GM21447 (cell line): ENCODE data around the gene TFIP11.

Source experiments
- ATAC-seq: cut with Tn5 transposase; IDR thresholded peaks from one replicate; pipeline ENCODE4 v1.9.1; 2021; ENCODE audit not compliant: unreplicated experiment

Gene TFIP11

DNA sequence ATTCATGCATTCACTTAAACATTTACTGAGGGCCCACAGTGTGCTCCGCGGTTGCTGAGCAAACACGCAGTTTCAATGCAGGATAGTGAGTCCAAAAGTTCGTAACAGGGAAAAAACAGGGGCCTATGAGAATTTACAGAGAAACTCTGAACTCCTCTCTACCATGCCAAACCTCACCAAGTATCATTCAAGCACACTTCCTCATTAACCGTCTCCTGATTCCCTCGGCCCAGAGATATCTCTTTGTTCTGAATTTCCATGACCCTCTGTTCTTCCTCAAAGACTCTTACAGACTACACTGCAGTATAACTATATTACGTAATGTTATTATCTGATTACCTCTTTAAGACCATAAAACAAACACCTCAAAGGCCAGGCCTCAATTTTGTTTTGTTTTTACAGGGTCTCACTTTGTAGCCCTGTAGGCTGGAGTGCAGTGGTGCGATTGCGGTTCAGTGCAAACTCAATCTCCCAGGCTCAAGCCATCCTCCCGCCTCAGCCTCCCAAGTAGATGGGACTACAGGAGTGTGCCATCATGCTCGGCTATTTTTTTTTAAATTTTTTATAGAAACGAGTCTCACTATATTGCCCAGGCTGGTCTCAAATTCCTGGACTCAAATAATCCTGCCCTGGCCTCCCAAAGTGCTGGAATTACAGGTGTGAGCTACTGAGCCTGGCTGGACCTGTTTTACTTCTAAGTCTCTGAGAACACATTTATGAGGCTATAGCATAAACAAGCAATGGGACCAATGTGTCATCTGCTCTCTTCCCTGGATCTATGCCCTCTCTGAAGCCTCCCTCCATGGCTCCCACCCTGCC is 32.3 kb downstream of the TFIP11 start:
- ATAC-seq = no peak

DNA sequence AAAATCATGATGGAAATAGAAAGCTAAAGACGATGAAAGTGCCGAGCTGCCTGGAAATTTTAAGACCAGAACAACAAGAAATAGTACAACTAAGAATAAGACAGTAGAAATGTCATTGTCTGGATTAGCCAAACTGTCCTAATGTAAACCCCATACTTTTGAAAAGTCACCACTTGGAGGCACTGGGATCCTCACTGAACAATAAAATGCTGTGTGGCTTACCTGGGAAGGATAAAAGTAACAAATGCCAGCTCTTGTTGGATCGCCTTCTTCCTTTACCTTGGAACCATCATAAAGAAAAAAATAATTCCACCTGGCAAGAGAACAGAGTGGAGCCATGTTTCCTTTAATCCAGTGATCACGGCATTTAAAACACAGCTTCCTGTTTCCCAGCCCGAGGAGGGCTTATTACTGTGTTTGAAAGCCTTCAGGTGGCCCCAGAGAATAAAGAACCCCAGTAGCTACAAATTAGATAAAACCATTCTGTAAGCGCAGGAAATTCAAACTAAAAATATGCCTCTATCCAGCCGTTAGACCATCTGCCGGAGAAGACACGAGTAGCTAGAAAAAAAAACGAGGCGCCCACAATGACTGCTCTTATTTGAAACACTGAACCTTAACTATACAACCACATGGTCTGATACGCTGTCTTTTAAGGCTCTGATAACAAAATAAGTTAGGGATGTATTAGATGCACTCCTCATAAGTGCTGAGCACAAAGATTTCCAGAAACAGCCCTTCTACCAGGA is 33.1 kb downstream of the TFIP11 start:
- ATAC-seq = no peak

DNA sequence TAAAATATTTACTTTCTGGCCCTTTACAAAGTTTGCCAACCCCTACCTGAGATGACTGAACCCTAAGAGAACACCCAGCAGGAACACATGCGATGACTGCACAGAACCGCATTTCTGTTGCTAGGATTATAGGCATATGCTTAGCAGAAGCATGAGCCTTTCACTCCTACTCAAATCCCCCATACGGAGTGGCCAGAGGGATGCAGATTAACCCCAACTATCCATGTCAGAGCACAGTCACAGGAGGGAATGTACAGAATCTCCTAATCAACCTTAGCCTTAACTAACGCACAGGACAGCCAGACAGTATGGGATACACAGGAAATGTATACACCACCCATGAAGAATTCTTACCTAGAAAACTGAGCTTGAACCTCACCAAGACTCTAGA is 34.9 kb downstream of the TFIP11 start:
- ATAC-seq = no peak

DNA sequence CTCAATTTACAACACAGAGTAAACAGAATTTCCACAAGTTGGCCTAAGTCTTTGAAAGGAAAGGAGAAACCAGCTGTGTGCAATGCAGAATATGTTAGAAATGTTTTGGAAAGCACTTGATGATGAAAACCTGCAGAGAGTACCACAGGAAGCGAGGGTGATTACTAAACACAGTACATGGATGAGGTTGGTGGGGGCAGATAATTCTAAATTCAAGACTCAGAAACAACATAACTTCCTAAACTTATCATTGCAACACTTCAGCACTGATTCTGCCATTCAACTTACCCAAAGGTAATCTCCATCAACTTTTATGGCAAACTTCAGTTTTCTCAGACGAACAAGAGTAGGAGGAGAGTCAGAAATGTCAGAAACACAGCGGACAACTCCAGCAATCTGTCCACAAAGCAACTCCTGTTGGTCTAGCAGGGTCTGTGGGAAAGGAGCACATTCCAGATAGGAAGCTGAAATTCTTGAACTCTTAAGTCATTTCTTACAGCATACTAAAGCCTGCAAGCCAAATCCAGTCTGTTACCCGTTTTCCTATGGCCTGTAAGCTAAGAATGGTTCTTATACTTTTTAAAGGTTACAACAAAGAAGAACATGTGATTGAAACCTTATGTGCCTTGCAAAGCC is 35.5 kb downstream of the TFIP11 start:
- no peak for ATAC-seq

DNA sequence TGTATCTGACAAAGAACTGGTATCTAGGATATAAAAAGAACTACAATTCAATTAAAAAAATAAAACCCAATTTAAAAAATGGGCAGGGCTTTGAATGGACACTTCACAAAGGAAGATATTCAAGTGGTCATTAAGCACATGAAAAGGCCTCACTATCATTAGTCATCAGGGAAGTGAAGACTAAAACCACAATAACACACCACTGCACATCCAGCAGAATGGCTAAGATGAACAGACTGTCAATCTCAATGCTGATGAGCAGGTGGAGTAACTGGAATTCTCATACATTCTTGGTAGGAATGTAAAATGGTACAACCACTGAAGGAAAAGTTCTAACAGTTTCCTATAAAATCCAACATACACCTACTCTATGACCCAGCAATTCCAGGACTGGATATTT is 37.6 kb downstream of the TFIP11 start:
- ATAC-seq = no peak

DNA sequence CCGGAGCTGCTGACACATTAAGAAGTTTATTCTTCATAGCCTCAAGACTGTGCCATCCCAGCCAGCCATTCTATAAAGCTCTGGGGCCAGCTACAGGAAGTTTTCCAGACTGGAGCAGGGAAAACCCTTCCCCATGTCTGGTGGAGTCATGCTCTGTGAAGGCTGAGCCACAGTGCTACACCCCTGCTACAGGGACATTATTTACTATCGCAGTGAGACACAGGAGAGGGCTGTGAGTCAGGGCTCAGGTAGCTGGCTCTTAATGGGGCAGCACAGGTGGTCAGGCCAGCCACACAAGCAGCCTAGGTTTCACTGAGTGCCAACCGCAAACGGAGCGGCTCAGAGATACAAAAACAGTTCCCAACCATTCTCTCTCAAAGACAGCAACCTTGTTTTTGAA is 40.8 kb downstream of the TFIP11 start:
- no peak for ATAC-seq

DNA sequence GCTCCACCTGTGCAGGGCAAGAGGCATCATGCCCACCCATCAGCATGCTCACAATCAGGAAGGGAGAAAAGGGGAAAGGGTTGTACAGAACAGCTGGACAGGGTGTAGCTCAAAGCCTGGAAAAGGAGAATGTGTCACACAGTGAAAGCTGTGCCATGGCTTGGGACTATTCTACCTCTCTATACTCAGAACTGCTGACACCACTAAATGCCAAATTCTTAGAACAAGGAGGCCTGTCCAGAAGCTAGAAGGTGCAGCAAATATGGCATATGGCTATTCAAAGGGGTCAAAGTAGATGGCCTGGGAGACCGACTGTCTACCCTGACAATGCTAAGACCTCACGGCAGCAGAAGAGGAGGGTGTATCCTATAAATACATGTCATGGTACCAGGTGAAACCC is 41.5 kb downstream of the TFIP11 start:
- no peak for ATAC-seq

DNA sequence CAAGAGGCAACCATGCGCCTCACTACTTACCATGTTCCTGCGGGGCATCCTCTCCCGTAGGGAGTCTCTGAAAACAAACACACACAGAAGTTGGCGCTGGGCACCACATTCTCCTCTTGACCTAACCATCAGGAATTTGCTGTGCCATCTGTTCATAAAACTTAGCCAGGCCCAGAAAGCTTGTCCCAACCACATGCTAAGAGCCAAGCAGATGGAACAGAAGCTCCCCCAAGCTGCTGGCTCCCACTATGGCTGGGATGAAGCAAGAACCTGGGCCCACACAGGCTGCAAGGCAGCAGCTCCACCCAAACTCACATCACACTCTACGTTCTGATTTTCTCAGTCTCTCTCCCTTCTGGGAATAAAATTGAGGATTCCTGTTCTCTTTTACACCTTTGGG is 46.1 kb downstream of the TFIP11 start:
- ATAC-seq = no peak

DNA sequence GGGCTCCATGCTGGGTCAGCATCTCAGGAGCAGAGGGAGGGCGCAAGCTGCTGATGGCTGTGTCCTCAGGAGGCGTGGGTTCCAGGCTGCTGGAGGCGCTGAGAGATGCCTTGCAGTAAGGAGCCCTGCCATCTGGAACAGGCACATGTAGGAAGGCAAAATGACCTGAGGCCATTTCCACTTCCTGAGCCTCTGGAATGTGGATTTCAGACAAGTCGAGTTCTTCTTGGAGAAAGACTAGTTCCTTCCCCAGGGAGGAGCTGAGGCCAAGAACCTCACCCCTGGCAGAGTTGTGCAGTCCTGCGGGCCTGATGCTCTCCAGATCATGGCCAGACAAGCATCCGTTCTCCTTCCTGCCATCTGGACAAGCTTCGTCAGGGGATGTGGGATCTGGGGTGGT is 48.0 kb downstream of the TFIP11 start:
- ATAC-seq = no peak

DNA sequence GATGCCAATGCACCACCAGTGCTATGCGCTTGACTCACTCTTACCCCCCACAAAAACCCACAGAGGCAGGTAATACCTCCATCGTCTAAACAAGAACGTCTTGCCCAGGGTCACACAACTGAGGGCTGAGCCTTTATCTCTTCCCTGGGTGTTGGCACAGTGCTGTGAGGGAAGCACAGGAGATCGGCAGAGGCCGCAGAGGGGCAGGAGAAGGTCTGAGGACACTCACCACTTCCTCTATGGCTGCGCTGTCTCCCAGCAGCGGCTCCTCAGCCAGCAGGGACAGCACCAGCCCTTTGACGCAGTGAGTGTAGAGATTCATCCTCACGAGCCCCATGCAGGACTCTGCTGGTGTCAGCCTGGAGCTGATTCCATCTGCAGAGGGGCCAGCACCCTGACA is 48.6 kb downstream of the TFIP11 start:
- ATAC-seq = no peak

DNA sequence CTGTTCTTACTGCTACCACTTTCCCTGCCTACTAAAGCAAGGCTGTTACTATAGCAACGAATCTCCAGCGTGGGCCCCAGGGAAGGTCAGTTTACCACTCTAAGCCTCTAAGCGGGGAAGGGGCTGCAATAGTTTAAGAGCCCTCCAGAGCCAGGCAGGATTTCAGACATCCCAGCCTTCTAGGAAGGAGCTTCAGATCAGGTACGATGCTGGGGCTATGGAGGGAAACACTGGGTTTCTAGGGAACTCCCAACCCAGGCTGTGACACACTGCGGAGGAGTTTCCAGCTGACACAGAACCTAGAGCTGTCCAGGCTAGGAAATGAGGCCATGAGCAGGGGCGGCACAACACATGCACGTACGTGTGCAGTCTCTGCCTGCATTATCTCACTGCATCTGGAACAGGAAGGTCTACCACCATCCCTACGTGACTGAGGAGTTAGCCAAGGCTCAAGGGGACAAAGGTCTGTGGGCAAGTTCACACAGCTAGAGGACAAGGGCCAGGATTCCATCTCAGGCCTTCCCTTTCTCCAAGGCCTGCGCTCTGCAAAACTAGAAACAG is 49.1 kb downstream of the TFIP11 start:
- ATAC-seq = no peak

DNA sequence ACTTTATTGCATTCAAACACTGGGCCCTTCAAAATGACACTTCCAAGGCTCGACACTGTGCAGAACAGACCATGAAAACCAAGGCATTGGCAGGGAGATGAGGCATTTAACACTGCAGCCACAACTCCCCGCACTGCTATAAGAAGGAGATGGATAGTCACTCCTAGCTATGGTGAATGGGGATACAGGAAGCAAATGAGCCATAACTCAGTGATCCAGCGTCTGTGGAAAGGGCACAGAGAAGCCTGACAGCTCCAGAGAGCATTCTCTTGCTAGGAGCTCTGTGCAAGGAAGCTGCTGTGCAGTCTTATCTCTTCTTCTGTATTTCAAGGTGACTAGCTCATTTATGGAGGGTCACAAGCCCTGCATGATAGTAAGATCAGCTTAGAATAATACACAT is 49.6 kb downstream of the TFIP11 start:
- no peak for ATAC-seq

DNA sequence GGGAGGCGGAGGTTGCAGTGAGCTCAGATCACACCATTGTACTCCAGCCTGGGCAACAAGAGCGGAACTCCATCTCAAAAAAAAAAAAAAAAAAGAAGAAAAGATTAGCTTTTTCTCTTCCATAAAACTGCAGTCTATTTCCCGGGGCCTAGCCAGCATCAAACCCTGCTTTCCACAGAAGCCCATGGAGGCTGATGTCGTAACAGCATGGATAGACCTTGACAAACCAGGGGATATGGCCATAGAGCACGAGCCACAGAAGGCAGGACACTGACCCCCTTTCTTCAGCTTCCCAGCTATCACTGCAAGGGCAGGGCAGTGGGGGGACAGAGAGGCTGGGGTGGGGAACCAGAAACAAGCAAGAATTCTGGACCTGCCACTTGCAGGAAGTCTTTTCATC is 50.2 kb downstream of the TFIP11 start:
- ATAC-seq = no peak

DNA sequence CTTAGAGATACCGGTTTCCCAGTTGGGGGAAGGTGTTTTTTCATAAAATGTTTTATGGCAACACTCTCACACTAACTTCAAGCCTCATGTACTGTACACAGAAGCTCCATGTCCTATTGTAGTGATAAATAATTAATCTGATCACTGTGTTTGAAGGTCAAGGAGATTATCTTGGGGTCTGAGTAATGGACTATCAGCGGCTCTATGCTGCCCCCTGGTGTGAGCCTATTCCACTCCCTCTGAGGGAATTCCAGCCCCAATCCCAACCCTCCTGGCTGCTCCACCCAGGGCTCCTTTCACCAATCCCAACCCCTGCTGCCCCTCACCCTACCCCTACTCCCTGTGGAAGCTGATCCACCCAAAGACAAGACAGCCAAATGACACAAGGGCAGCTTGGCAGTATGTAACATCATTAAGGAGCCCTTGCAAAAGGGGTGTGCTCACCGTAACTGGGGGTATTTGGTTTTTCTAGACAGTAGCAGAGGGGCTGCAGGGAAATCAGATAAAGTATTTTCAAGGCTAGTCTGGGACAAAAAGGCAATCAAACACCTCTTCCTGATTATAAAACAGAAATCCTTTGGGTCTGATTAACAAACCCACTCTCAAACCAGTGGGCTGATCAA is 51.0 kb downstream of the TFIP11 start:
- ATAC-seq = no peak

DNA sequence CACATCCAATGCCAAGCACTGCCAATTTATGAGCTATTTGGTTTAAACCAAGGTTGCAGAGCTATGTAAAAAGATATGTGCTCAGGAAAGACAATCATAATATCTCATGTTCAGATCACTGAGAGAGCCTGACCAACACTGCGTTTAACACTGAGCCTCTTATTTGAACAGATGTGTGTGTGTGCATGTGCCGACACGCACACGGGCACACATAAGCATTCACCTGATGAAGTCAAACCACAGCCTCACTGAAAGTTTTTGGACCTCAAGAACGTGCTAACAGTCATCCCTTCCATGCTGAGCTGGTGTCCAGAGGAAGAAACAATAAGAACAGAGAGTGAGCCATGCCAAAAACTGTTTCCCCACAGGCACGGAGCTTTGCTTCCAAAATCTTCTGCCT is 52.1 kb downstream of the TFIP11 start:
- no peak for ATAC-seq

DNA sequence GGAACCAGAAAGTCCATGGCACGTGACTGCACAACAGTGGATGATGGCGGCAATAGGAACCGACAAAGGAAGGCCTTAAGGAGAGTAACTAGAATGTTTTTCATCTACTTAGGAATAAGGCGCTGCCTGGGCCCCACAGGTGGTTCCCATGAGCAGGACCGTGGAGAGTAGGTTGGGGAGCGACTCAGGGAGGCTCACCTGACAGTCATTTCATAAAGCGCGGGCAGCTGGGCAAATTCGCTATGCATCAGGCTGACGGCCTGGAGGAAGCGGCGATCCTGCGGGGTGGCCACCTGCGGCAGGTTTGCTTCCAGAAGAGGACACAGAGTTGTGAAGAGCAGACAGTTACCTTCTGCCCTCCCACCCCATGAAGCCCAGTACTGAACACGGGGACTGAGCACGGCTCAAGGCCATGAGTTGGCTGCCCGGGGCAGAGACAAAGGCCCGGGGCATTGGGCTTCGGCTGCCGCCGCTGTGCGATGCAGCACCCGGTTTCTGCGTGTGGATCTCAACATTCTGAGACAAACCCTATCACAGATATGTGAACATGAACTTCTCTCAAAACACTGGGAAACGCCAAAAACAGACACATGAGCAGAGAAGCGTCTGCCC is 54.5 kb downstream of the TFIP11 start:
- no peak for ATAC-seq

DNA sequence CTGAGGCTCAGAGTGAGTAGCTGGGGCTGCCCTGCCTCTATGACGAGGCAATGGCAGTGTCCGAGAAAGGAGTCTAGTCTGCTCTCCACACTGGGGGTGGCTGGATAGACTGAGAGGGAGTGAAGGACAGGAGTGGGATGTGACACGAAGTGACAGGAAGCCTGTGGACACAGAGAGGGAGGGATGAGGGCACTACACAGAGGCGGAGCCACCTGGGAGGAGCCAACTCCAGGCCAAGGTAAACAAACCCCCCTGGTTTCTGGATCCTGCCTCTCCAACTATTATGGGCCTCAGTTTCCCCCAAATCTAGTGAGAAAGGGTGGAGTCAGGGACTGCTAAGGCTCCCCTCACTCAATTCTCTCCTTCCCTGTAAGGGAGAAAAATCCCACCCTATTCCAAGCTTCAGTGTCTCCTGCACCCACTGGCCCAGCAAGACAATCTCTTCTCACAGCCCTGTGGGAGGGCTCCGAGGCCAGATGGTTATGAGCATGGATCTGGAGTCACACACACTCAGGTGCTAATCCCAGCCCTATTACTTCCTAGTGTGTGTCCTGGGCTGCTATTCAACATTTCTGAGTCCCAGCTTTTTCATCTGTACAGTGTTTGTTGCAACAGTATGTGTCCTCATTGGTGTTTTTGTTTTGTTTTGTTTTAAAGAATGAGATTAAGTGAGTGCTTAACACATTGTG is 58.3 kb downstream of the TFIP11 start:
- ATAC-seq = no peak

DNA sequence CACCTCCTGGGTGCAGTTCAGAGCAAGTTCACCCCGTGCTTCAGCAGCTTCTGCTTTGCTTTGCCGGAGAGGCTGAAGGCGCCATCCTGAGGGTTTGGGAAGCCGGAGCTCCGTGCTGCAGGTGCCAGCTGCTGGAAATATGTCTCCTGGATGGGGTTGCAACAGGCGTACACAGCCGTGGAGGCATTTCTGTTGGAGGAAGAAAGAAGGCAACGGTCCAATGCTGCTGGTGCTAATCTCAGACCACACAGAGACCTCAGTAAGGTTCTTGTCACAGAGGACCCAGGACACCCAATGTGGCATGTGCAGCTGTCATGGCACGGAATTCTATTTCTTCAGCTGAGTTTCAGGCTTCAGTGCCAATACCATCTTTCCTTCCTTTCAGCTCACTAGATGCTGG is 59.1 kb downstream of the TFIP11 start:
- ATAC-seq = no peak

DNA sequence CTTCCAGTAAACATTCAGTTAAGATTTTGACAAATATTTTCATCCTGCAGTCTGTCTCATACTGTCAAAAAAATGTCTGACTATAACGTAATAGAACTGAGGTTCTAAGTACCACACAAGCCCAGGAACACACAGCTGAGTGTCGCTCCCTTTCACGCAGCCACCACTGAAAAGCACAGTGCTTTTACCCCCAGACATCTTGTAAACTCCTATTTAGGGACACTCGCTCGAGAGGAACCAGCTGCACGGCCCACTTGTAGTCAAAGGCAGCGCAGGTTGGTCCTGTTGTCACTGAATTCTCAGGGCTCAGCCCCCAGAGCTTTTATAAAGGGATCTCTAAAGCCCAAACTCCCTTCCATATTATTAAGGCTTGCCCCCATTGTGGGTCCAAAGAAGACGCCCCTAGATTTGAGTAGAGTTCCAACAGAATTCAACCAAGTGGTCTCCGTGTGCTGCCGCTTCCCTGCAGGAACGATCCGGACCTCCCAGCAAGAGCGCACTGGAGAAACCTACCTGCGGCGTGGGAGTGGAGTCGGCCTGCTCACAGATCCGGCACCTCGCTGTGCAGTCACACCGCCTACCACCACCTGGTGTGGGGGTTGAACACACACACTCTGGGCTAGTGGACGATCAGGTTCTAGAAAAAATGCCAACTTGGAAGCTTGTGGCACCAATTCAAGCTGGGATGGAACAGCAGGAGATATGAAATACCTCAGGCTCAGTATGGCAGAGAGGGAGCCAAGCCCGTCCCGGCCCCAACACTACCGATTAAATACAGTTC is 59.8 kb downstream of the TFIP11 start:
- no peak for ATAC-seq
